GM21737 (cell line): ENCODE results near the gene SBK2.

Source experiments
- ATAC-seq: cut with Tn5 transposase; IDR thresholded peaks from one replicate; pipeline ENCODE4 v1.9.1; 2021; ENCODE audit warnings: mild to moderate bottlenecking, moderate library complexity; ENCODE audit not compliant: unreplicated experiment

SBK2 gene

GRCh38 chr19:55559684-55560083, 22.8 kb upstream of the SBK2 start:
- ATAC-seq, result no peak

- ATAC-seq, result no peak
These were observed 17.8 kb upstream of the SBK2 start for GRCh38 chr19:55554741-55555152.

GRCh38 chr19:55554302-55554701, 17.4 kb upstream of the SBK2 start:
- ATAC-seq, result no peak

- ATAC-seq, result no peak
These were observed 16.6 kb upstream of the SBK2 start for GRCh38 chr19:55553217-55554182.

GRCh38 chr19:55552620-55553019, 15.7 kb upstream of the SBK2 start:
- ATAC-seq, result no peak

- ATAC-seq, result no peak
These were observed 15.3 kb upstream of the SBK2 start for GRCh38 chr19:55552206-55552605.

GRCh38 chr19:55550321-55550650, 13.4 kb upstream of the SBK2 start:
- no peak for ATAC-seq

- no peak for ATAC-seq
These were observed 12.8 kb upstream of the SBK2 start for GRCh38 chr19:55549500-55550320.

GRCh38 chr19:55546822-55547614, 10.1 kb upstream of the SBK2 start:
- no peak for ATAC-seq

- ATAC-seq, result no peak
These were observed 9.1 kb upstream of the SBK2 start for GRCh38 chr19:55546011-55546410.

- ATAC-seq, result no peak
These were observed 8.5 kb upstream of the SBK2 start, which contains the start of gene SBK3 for GRCh38 chr19:55545443-55545842. TSS of gene SBK3 (minus strand) at chr19:55545543. CDS start at chr19:55545543, 0 bp downstream.

GRCh38 chr19:55544776-55545439, 8.0 kb upstream of the SBK2 start:
- no peak for ATAC-seq

- no peak for ATAC-seq
These were observed 7.1 kb upstream of the SBK2 start for GRCh38 chr19:55544014-55544413.

- no peak for ATAC-seq
These were observed 6.6 kb upstream of the SBK2 start for GRCh38 chr19:55543567-55543966.

GRCh38 chr19:55542292-55542855, 5.4 kb upstream of the SBK2 start:
- ATAC-seq, result no peak

- ATAC-seq, result no peak
These were observed 4.2 kb upstream of the SBK2 start for GRCh38 chr19:55541091-55541490.

GRCh38 chr19:55540619-55541018, 3.7 kb upstream of the SBK2 start:
- ATAC-seq, result no peak

- no peak for ATAC-seq
These were observed 2.4 kb upstream of the SBK2 start for GRCh38 chr19:55539090-55539984.

GRCh38 chr19:55538132-55538531, 1.2 kb upstream of the SBK2 start:
- no peak for ATAC-seq
